Large intestine (tissue), 3 donors: ENCODE results near the gene EPS15. TPM values are rescaled to one million over a fixed set of nuclear protein-coding genes. Genes with fewer than 3 reads are reported as not detected.

ENCODE experiments used
- DNase-seq, 2 donors: peaks; one replicate each; pipeline versions ENCODE4 v3.0.0 to v3.0.0-alpha.2; 2013
- H3K27ac ChIP-seq: one replicate; pipeline ENCODE4 v1.5.1; 2013; ENCODE audit warnings: low read length
- H3K27me3 ChIP-seq: 2 replicates; pipeline ENCODE4 v1.6.1; 2013; ENCODE audit warnings: low read length; ENCODE audit not compliant: control insufficient read depth, insufficient read depth
- H3K36me3 ChIP-seq: 2 replicates; pipeline ENCODE4 v1.6.1; 2013; ENCODE audit warnings: low read length; ENCODE audit not compliant: control insufficient read depth, insufficient read depth
- H3K4me1 ChIP-seq: one replicate; pipeline ENCODE4 v1.6.1; 2013; ENCODE audit warnings: low read length; ENCODE audit not compliant: control insufficient read depth, insufficient read depth
- H3K4me3 ChIP-seq: one replicate; pipeline ENCODE4 v1.5.1; 2013; ENCODE audit warnings: low read length
- H3K9me3 ChIP-seq: one replicate; pipeline ENCODE4 v1.6.1; 2013; ENCODE audit warnings: mild to moderate bottlenecking, low read depth, low read length, moderate library complexity; ENCODE audit not compliant: control insufficient read depth
- WGBS: methylation state at CpG from one replicate; pipeline ENCODE4 v1.1.5; 2013; ENCODE audit warnings: low lambda C conversion rate; ENCODE audit not compliant: insufficient coverage; 5-methylcytosine and 5-hydroxymethylcytosine counted together
- polyA plus RNA-seq: library from polyadenylated mRNA; unstranded; fragments of 120-200 nt; gene quantifications from one replicate; pipeline ENCODE4 v1.2.1, GENCODE V29; 2013

The EPS15 gene
- polyA plus RNA-seq, 1 donor, result 34.2 TPM

DNA sequence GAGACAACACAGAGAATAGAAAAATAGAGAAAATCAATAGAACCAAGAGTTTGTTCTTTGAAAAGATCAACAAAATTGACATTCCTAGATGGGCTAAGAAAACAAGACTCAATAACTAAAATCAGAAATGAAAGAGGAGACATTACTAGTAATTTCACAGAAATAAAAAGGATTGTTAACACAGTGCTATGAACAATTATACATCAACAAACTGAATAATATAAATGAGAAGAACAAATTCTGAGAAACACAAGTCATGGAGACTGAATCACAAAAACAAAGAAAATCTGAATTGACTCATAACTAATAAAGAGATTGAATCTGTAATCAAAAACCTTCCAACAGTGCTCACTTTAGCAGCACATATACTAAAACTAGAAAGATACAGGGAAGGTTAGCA lies 137.1 kb downstream of the EPS15 start:
- peaks cover 15% of the 10 kb centered on the region for H3K9me3 ChIP-seq
- no peaks in the 10 kb centered on the region for H3K4me1 ChIP-seq
- no peak overlapping the region for H3K27ac ChIP-seq
- H3K4me3 ChIP-seq, result no peak overlapping the region
- H3K36me3 ChIP-seq, result peaks cover 14% of the 10 kb centered on the region
- no peaks in the 10 kb centered on the region for H3K27me3 ChIP-seq
- no peak for DNase-seq

DNA sequence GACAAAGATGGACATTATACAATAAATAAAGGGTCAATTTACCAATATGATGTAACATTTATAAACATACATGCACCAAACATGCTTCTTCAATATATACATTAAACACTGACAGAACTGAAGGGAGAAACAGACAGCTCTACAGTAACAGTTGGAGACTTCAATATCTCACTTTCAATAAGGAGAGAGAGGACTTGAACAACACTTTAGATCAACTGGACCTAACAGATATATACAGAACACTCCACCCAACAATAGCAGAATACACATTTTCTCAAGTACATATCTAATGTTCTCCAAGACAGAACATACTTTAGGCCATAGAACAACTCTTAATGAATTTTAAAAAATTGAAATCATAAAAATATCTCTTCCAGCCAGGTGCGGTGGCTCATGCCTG lies 138.1 kb downstream of the EPS15 start:
- H3K27me3 ChIP-seq, result no peaks in the 10 kb centered on the region
- peaks cover 10% of the 10 kb centered on the region for H3K9me3 ChIP-seq
- no peak overlapping the region for H3K4me3 ChIP-seq
- DNase-seq, result no peak
- WGBS, result no CpG with 5 or more reads among the region's 1 CpG
- no peaks in the 10 kb centered on the region for H3K4me1 ChIP-seq
- H3K36me3 ChIP-seq, result peaks cover 20% of the 10 kb centered on the region
- H3K27ac ChIP-seq, result no peak overlapping the region

DNA sequence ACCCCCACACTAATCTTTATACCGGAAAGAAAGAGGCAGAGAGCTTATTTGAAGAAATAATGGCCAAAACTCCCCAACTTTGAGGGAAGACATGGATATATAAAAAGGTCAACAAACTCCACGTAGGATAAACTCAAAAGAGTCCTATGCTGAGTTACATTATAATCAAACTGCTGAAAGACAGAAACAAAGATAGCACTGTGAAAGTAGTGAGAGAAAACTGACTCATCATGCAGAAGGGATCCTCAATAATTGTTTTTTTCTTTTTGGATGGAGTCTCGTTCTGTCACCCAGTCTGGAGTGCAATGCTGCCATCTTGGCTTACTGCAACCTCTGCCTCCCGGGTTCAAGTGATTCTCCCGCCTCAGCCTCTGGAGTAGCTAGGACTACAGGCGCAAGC lies 140.2 kb downstream of the EPS15 start:
- no peak for DNase-seq
- H3K9me3 ChIP-seq, result peaks cover 1% of the 10 kb centered on the region
- H3K36me3 ChIP-seq, result peaks cover 18% of the 10 kb centered on the region
- 100% methylated on average over 2 of the region's 6 CpGs for WGBS
- no peaks in the 10 kb centered on the region for H3K27me3 ChIP-seq
- no peak overlapping the region for H3K27ac ChIP-seq
- H3K4me3 ChIP-seq, result no peak overlapping the region
- no peaks in the 10 kb centered on the region for H3K4me1 ChIP-seq

DNA sequence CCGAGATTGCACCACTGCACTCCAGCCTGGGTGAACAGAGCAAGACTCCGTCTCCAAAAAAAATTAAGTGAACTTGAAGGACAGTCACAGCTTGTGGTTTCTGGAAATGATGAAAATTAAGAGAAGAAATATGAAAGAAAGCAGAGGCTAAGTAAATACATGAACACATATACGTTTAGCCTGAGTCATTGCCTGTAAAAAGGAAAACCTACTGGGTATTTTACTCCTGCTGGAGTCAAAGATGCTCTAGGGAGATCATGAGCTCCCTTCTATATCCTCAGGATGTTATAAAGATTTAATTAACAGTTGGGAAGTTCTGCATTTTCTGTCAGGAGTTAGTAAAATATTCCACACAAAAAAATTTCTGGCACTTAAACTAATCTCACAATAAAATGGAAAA lies 145.2 kb downstream of the EPS15 start:
- Histone ChIP-seq H3K27me3 (no peaks in the 10 kb centered on the region), H3K4me3 (no peak overlapping the region), H3K9me3 (no peaks in the 10 kb centered on the region), H3K36me3 (peaks cover 28% of the 10 kb centered on the region), H3K27ac (no peak overlapping the region), H3K4me1 (no peaks in the 10 kb centered on the region)
- 86% methylated on average over 1 of the region's 3 CpGs for WGBS
- DNase-seq, result no peak

DNA sequence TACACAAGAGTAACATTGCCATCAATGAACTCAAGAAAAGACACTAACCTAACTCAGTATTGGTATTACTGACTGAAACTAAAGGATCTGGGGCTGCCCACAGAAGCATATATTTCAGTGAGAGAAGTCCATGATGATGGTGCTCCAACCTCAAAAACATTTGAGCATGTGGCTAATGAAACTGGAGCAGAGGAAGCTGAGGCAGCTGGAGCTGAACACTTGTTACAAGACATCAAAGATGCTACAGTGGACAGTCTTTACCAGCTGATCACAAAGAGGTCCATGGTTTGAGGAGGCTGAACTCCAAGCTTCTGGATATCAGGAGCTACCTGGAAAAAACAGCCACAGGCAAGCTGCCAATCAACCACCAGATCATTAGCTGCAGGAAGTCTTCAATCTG lies 146.5 kb downstream of the EPS15 start:
- no peaks in the 10 kb centered on the region for H3K4me1 ChIP-seq
- no peak overlapping the region for H3K27ac ChIP-seq

DNA sequence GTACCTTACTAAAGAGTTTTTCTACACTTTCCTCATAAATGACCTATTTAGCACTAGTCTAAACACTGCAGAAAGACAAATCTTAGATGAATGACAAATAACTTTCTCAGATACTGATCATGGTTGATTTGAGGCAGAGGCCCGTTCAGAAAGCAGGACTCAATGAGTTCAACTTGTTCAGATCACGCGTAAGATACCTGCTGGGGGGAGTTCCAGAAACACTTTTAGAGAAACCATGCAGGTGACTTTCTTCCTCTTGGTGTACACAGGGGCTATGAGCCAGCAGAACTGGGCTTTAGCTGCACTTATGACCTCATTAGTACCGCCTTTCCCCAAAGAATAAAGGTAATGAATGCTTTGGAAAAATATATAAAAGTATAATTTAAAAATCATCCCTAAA lies 149.9 kb downstream of the EPS15 start:
- Histone ChIP-seq H3K9me3 (no peaks in the 10 kb centered on the region), H3K4me1 (no peaks in the 10 kb centered on the region), H3K27me3 (no peaks in the 10 kb centered on the region), H3K27ac (no peak overlapping the region), H3K4me3 (no peak overlapping the region), H3K36me3 (peaks cover 29% of the 10 kb centered on the region)
- WGBS, result 100% methylated on average over 1 of the region's 4 CpGs
- no peak for DNase-seq

More for the DNA sequence above, 146.5 kb downstream of the EPS15 start:
- DNase-seq, result no peak
- no peak overlapping the region for H3K4me3 ChIP-seq
- no peaks in the 10 kb centered on the region for H3K9me3 ChIP-seq
- H3K27me3 ChIP-seq, result no peaks in the 10 kb centered on the region
- H3K36me3 ChIP-seq, result peaks cover 29% of the 10 kb centered on the region

DNA sequence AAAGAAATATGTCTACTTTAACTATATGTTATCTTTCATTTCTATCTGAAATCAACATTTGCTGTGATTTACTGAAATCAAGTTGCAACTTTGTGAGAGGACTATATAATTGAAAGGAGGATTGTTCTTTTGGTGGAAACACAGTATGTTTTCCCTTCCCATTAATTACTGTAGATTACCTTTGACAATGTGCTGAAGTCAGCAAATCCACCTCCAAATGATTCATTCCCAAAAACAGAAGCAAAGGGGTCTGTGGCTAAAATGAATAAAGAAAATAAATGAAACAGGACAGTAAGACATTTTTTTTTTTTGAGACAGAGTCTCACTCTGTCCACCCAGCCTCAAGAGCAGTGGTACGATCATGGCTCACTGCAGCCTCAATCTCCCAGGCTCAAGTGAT lies 153.3 kb downstream of the EPS15 start:
- Histone ChIP-seq H3K27me3 (no peaks in the 10 kb centered on the region), H3K9me3 (no peaks in the 10 kb centered on the region), H3K27ac (no peak overlapping the region), H3K36me3 (peaks cover 26% of the 10 kb centered on the region), H3K4me1 (no peaks in the 10 kb centered on the region), H3K4me3 (no peak overlapping the region)
- no peak for DNase-seq
- 67% methylated on average over 1 of the region's 1 CpG for WGBS

DNA sequence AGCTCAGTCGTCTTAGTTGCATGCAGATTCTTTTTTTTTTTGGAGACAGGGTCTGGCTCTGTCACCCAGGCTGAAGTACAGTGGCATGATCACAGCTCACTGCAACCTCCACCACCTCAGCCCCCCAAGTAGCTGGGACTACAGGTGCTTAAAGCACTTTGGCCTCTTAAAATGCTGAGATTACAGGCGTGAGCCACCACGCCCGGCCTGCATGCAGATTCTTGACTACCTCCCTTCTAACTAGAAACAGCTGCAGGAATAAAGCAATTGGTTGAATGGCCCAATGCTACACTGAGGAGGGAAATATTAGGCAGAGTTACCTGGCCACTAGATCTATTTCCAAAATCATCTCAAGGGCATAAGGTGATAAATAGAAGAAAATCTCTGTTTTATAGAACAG lies 159.2 kb downstream of the EPS15 start:
- 80% methylated on average over 2 of the region's 4 CpGs for WGBS
- no peak overlapping the region for H3K27ac ChIP-seq
- no peaks in the 10 kb centered on the region for H3K27me3 ChIP-seq
- H3K4me3 ChIP-seq, result no peak overlapping the region
- no peak for DNase-seq
- H3K36me3 ChIP-seq, result peaks cover 28% of the 10 kb centered on the region
- H3K9me3 ChIP-seq, result no peaks in the 10 kb centered on the region
- H3K4me1 ChIP-seq, result no peaks in the 10 kb centered on the region

DNA sequence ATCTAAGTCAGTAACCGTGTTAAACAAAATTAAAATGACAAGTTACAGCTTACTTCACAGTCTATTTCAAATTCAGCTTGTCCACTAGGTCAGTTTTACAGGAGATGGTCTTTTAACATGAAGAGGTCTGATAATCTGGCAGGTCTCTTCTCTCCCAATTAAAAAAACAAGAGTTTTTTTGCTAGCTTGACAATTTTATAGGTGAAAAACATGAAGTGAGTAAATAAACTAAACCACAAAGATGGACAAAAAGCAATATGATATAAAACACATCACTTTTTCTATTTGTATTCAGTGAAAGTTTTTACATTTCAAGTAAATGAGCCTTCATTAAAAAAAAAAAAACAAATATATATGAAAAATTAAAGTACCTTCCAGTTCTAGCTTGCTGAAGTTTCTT lies 163.7 kb downstream of the EPS15 start:
- no peak for DNase-seq
- whole genome bisulfite sequencing, result 100% methylated on average over 1 of the region's 1 CpG
- Histone ChIP-seq H3K27me3 (no peaks in the 10 kb centered on the region), H3K27ac (no peak overlapping the region), H3K4me1 (no peaks in the 10 kb centered on the region), H3K9me3 (no peaks in the 10 kb centered on the region), H3K36me3 (peaks cover 14% of the 10 kb centered on the region), H3K4me3 (no peak overlapping the region)

DNA sequence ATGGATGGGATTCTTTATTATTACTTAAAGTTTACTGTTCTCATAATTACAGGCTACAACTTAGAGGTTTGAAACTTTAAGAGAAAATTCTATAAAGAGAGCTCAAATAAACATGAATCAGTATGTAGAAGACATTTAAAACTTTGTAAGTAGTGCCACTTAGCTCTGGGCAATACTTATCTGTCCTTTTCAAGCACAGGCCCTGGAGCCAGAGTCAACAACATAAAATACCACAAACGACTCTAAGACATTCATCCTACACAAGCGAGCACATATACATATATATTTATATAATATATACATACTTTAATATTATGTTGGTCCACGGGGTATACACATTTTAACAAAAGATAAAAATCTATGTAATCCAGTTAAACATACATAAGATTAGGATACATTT lies 164.7 kb downstream of the EPS15 start:
- H3K4me3 ChIP-seq, result no peak overlapping the region
- DNase-seq, result no peak
- H3K27ac ChIP-seq, result no peak overlapping the region
- H3K36me3 ChIP-seq, result peaks cover 14% of the 10 kb centered on the region
- no peaks in the 10 kb centered on the region for H3K27me3 ChIP-seq
- H3K9me3 ChIP-seq, result no peaks in the 10 kb centered on the region
- WGBS, result no CpG with 5 or more reads among the region's 3 CpGs
- no peaks in the 10 kb centered on the region for H3K4me1 ChIP-seq

DNA sequence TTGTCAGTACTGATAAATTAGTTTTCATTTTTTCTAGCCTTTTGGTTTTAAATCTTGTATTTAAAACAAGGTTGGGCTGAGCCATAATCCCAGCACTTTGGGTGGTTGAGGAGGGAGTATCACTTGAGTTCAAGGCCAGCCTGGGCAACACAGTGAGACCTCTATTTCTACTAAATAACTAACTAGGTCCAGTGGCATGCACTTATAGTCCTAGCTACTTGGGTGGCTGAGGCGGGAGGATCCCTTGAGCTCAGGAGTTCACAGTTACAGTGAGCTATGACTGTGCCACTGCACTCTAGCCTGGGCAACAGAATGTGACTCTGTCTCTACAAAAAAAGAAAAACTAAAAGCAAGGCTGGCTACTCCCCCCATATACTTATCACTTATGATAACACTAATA lies 167.2 kb downstream of the EPS15 start:
- DNase-seq, result no peak
- no peaks in the 10 kb centered on the region for H3K9me3 ChIP-seq
- no peak overlapping the region for H3K4me3 ChIP-seq
- H3K4me1 ChIP-seq, result peaks cover 3% of the 10 kb centered on the region
- no peak overlapping the region for H3K27ac ChIP-seq
- WGBS, result no CpG with 5 or more reads among the region's 1 CpG
- peaks cover 10% of the 10 kb centered on the region for H3K36me3 ChIP-seq
- H3K27me3 ChIP-seq, result no peaks in the 10 kb centered on the region
